Type B pancreatic cell (in vitro differentiated cells): ENCODE results near the gene ODF4. TPM values are rescaled to one million over a fixed set of nuclear protein-coding genes. Genes with fewer than 3 reads are reported as not detected.
A peak's percentile ranks its signal among the peaks of the same experiment; 100 is the strongest.

Experiments used
- DNase-seq: peaks from one replicate; pipeline ENCODE4 v3.0.0; 2021; ENCODE audit warnings: mixed read lengths; ENCODE audit not compliant: unreplicated experiment; ENCODE audit errors: extremely low spot score
- H3K27ac Mint-ChIP-seq: 2 replicates; pipeline ENCODE4 v1.8.0; 2021; ENCODE audit warnings: mild to moderate bottlenecking, mixed read lengths
- H3K27me3 Mint-ChIP-seq: 2 replicates; pipeline ENCODE4 v1.8.0; 2021; ENCODE audit warnings: mixed read lengths
- H3K36me3 Mint-ChIP-seq: 2 replicates; pipeline ENCODE4 v1.8.0; 2021; ENCODE audit warnings: mixed read lengths
- H3K4me1 Mint-ChIP-seq: one replicate; pipeline ENCODE4 v1.8.0; 2021; ENCODE audit warnings: mixed read lengths; ENCODE audit not compliant: unreplicated experiment
- H3K4me3 Mint-ChIP-seq: 2 replicates; pipeline ENCODE4 v1.8.0; 2021; ENCODE audit warnings: mild to moderate bottlenecking, mixed read lengths
- H3K9me3 Mint-ChIP-seq: 2 replicates; pipeline ENCODE4 v1.8.0; 2021; ENCODE audit warnings: mixed read lengths
- total RNA-seq: library from RNA; stranded (reverse); gene quantifications from 2 replicates; pipeline ENCODE4 v1.2.1, GENCODE V29; 2021; ENCODE audit warnings: low replicate concordance
- TF ChIP-seq, protein P1 (sequence below): fragments of 200-600 bp; sonication (generic); conservative IDR thresholded peaks from 2 replicates; pipeline ENCODE4 v1.5.0; 2021; ENCODE audit warnings: antibody characterized with exemption, mild to moderate bottlenecking

Gene ODF4
- total RNA-seq, 1 donor from 2014 or later: not detected

DNA sequence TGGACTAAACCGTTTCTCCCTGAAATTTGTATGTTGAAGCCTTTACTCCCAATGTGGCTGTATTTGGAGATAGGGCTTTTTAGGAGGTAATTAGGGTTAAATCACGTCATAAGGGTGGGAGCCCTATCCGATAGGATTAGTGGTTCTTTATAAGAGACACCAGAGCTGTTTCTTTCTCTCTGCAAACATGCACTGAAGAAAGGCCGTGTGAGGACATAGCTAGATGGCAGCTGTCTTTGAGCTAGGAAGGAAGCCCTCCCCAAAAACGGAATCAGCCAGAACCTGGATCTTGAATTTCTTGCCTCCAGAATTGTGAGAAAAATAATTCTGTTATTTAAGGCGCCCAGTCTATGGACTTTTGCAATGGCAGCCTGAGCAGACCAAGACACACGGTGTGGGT lies 14.1 kb downstream of the ODF4 start:
- peaks cover 4% of the 10 kb centered on the region for H3K27me3 Mint-ChIP-seq

DNA sequence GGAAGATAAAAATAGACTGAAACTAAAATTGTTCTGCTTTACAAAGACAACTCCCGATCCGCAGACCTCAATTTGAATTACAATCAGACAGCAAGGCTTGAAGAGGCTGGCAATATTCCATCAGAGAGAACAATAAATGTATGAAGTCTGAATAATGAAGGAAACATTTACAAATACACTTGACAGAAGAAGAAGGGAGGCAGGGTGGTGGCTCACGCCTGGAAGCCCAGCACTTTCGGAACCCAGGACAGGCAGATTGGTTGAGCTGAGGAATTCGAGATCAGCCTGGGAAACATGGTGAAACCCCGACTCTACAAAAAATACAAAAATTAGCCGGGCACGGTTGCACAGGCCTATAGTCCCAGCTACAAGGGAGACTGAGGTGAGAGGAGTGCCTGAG lies 14.6 kb downstream of the ODF4 start:
- no peak for DNase-seq
- H3K4me1 Mint-ChIP-seq: no peaks in the 10 kb centered on the region
- H3K4me3 Mint-ChIP-seq: no peak overlapping the region
- H3K9me3 Mint-ChIP-seq: no peaks in the 10 kb centered on the region
- peaks cover 4% of the 10 kb centered on the region for H3K27me3 Mint-ChIP-seq
- TF ChIP-seq, protein P1, sequence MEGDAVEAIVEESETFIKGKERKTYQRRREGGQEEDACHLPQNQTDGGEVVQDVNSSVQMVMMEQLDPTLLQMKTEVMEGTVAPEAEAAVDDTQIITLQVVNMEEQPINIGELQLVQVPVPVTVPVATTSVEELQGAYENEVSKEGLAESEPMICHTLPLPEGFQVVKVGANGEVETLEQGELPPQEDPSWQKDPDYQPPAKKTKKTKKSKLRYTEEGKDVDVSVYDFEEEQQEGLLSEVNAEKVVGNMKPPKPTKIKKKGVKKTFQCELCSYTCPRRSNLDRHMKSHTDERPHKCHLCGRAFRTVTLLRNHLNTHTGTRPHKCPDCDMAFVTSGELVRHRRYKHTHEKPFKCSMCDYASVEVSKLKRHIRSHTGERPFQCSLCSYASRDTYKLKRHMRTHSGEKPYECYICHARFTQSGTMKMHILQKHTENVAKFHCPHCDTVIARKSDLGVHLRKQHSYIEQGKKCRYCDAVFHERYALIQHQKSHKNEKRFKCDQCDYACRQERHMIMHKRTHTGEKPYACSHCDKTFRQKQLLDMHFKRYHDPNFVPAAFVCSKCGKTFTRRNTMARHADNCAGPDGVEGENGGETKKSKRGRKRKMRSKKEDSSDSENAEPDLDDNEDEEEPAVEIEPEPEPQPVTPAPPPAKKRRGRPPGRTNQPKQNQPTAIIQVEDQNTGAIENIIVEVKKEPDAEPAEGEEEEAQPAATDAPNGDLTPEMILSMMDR: no peak
- H3K36me3 Mint-ChIP-seq: no peaks in the 10 kb centered on the region
- no peak overlapping the region for H3K27ac Mint-ChIP-seq

More for the DNA sequence above, 14.1 kb downstream of the ODF4 start:
- Mint-ChIP-seq H3K9me3 (no peaks in the 10 kb centered on the region), H3K4me1 (no peaks in the 10 kb centered on the region), H3K36me3 (no peaks in the 10 kb centered on the region), H3K4me3 (no peak overlapping the region), H3K27ac (no peak overlapping the region)
- DNase-seq: no peak
- TF ChIP-seq, protein P1: no peak

DNA sequence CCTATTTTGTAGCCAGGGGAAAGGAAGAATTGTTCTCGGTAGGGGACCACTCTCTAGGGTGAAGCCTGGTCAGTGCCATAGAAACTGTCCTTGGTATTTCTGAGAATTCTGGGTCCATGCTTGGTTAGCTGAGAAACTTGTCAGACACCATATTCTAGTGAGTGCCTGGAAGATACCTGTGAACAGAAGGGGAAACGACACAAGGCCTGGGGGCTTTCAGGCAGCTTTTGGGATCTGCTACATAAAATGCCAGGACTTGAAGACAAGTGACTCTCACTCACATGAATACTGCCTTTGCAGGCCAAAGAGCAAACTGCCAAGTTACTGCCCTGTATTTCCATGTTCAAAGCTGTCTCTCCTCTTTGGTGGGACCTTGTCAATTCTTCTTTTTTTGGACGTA lies 18.3 kb downstream of the ODF4 start:
- peaks cover 18% of the 10 kb centered on the region for H3K4me1 Mint-ChIP-seq
- TF ChIP-seq, protein P1: no peak
- DNase-seq: no peak
- H3K9me3 Mint-ChIP-seq: no peaks in the 10 kb centered on the region
- H3K27ac Mint-ChIP-seq: no peak overlapping the region
- peaks cover 2% of the 10 kb centered on the region for H3K36me3 Mint-ChIP-seq
- H3K4me3 Mint-ChIP-seq: no peak overlapping the region
- no peaks in the 10 kb centered on the region for H3K27me3 Mint-ChIP-seq

DNA sequence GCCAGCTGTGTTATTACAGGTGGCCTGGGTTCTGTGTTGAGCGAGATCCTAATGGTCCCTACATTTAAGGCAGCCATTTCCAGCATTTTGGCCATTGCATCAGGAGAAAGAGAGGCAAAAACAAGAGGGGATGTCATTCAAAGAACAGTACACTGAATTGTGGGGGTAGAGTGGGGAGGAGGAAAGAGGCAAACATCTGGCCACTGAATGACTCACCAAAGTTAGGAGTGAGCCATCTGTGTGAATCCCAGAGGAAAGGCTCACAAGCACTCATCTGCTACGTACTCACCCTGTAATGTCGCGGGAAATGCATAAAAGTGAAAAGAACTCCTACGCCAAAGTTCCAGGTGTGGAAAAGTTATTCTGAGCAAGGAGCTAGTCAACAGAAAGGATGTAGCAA lies 20.1 kb downstream of the ODF4 start:
- no peaks in the 10 kb centered on the region for H3K9me3 Mint-ChIP-seq
- peaks cover 4% of the 10 kb centered on the region for H3K36me3 Mint-ChIP-seq
- H3K4me1 Mint-ChIP-seq: peaks cover 18% of the 10 kb centered on the region
- DNase-seq: no peak
- H3K27me3 Mint-ChIP-seq: no peaks in the 10 kb centered on the region
- H3K4me3 Mint-ChIP-seq: no peak overlapping the region
- TF ChIP-seq, protein P1: no peak
- H3K27ac Mint-ChIP-seq: peak overlapping the region; percentile 39

DNA sequence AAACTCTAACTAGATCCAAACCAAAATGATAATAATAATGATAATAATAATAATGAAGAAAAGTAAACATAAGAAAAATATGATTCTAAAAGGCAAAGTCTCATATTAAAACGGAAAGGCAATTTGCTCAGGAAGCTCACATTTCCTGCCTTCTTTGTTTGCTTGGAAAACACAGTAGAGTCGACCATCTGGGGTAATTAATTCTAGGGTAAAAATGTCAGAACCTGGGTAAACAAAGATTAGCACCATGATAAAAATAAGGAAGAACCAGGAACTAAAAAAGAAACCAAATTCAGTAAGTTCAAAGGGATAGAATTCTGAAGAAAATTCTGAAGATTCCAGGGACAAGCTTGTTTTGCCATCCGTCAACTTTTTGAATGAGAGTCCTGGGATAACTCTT lies 20.6 kb downstream of the ODF4 start:
- H3K36me3 Mint-ChIP-seq: peaks cover 4% of the 10 kb centered on the region
- no peaks in the 10 kb centered on the region for H3K27me3 Mint-ChIP-seq
- no peak for DNase-seq
- H3K4me3 Mint-ChIP-seq: no peak overlapping the region
- peaks cover 18% of the 10 kb centered on the region for H3K4me1 Mint-ChIP-seq
- no peaks in the 10 kb centered on the region for H3K9me3 Mint-ChIP-seq
- no peak overlapping the region for H3K27ac Mint-ChIP-seq
- TF ChIP-seq, protein P1: no peak

DNA sequence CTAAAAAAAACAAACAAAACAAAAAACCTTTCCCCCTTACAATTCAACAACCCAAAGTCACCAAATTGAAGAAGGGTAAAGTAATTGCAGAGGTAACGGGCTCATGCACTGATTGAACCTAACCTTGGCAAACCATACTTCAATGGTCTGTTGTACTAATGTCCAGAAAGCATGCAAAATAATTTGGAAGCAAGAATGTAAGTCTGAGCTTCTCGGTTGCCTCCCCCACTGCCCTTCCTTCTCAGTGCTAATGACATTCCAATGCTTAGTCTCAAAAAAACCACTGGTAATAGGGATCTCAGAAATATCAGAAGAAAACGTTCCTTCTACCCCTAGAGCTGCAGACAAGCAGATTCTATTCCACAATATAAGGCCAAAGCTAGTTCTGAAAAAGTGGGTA lies 21.1 kb downstream of the ODF4 start:
- no peak overlapping the region for H3K4me3 Mint-ChIP-seq
- peaks cover 18% of the 10 kb centered on the region for H3K4me1 Mint-ChIP-seq
- no peak overlapping the region for H3K27ac Mint-ChIP-seq
- H3K27me3 Mint-ChIP-seq: no peaks in the 10 kb centered on the region
- H3K9me3 Mint-ChIP-seq: no peaks in the 10 kb centered on the region
- no peak for DNase-seq
- H3K36me3 Mint-ChIP-seq: peaks cover 7% of the 10 kb centered on the region
- TF ChIP-seq, protein P1: no peak
